ENCODE measurements around the gene TRMT1.

GRCh38 chr19:13097033-13097462 is 19.5 kb downstream of the TRMT1 start:
- TF ChIP-seq, protein P1, sequence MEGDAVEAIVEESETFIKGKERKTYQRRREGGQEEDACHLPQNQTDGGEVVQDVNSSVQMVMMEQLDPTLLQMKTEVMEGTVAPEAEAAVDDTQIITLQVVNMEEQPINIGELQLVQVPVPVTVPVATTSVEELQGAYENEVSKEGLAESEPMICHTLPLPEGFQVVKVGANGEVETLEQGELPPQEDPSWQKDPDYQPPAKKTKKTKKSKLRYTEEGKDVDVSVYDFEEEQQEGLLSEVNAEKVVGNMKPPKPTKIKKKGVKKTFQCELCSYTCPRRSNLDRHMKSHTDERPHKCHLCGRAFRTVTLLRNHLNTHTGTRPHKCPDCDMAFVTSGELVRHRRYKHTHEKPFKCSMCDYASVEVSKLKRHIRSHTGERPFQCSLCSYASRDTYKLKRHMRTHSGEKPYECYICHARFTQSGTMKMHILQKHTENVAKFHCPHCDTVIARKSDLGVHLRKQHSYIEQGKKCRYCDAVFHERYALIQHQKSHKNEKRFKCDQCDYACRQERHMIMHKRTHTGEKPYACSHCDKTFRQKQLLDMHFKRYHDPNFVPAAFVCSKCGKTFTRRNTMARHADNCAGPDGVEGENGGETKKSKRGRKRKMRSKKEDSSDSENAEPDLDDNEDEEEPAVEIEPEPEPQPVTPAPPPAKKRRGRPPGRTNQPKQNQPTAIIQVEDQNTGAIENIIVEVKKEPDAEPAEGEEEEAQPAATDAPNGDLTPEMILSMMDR (IDR thresholded peaks at IDR 0.05) = no peak
- no peak for TF ChIP-seq POLR2A (IDR thresholded peaks at IDR 0.05)

Data from uterus (tissue), 2 donors.